H1 (cell line): Measurements from ENCODE around the gene FGF12. TPM values are rescaled to one million over a fixed set of nuclear protein-coding genes. Genes with fewer than 3 reads are reported as not detected.

Experiments used
- CTCF ChIA-PET: fragments of 300-600 bp; sonication (Branson Sonifier 250); formaldehyde crosslinking; loops from one replicate; lab custom pipeline; 2021; ENCODE audit not compliant: partially characterized antibody; lab: Charles Lee
- POLR2A ChIA-PET: fragments of 300-600 bp; sonication (Branson Sonifier 250); formaldehyde crosslinking; loops from one replicate; lab custom pipeline; 2021; ENCODE audit warnings: inconsistent platforms; ENCODE audit not compliant: partially characterized antibody; lab: Charles Lee
- DNase-seq, 2 experiments: peaks; one replicate each; pipeline versions ENCODE4 v3.0.0 to v3.0.0-alpha.2; 2010 to 2022; ENCODE audit warnings: low spot score in 2 of 2, low read depth in 1 of 2, mixed read lengths in 1 of 2
- FAIRE-seq: peaks from 2 replicates; lab custom pipeline; 2011; peaks lifted over from hg19 to GRCh38; lab: Jason Lieb, UNC
- H2AFZ ChIP-seq: 2 replicates; pipeline ENCODE4 v1.8.1; 2012; ENCODE audit warnings: low read length, inconsistent platforms
- H2AK5ac ChIP-seq: 2 replicates; pipeline ENCODE4 v1.6.1; 2013; ENCODE audit warnings: low read depth, low read length
- H2BK120ac ChIP-seq: replicated peaks from 2 replicates; pipeline ENCODE3; 2013; ENCODE audit warnings: low read depth, low read length, inconsistent platforms
- H2BK12ac ChIP-seq: 2 replicates; pipeline ENCODE4 v1.6.1; 2013; ENCODE audit warnings: low read depth, low read length
- H2BK15ac ChIP-seq: 2 replicates; pipeline ENCODE4 v1.6.1; 2013; ENCODE audit warnings: low read length
- H2BK20ac ChIP-seq: 2 replicates; pipeline ENCODE4 v1.6.1; 2013; ENCODE audit warnings: low read length
- H2BK5ac ChIP-seq: 2 replicates; pipeline ENCODE4 v1.6.1; 2013; ENCODE audit warnings: low read depth, low read length
- H3K14ac ChIP-seq: 2 replicates; pipeline ENCODE4 v1.6.1; 2013; ENCODE audit warnings: inconsistent platforms; ENCODE audit not compliant: insufficient read length
- H3K18ac ChIP-seq: 2 replicates; pipeline ENCODE4 v1.6.1; 2013; ENCODE audit warnings: low read length; ENCODE audit errors: extremely low read depth
- H3K23ac ChIP-seq: 2 replicates; pipeline ENCODE4 v1.6.1; 2013; ENCODE audit warnings: inconsistent platforms; ENCODE audit not compliant: insufficient read length
- H3K23me2 ChIP-seq: 2 replicates; pipeline ENCODE4 v1.6.1; 2013; ENCODE audit warnings: low read depth, low read length
- H3K27ac ChIP-seq: 2 replicates; pipeline ENCODE4 v1.6.1; 2011; ENCODE audit warnings: low read depth, low read length, inconsistent platforms
- H3K27me3 ChIP-seq, 4 experiments: replicated peaks in 1 of 4; 1 replicate in 1 of 4; 2 replicates in 3 of 4; pipeline versions ENCODE4 v1.6.1 to v1.8.1; 2011 to 2013; ENCODE audit warnings: low read length in 3 of 4, mild to moderate bottlenecking in 3 of 4, inconsistent platforms in 2 of 4, mixed read lengths in 2 of 4, moderate library complexity in 1 of 4; ENCODE audit not compliant: control insufficient read depth in 3 of 4, insufficient read depth in 3 of 4; ENCODE audit errors: extremely low read depth in 1 of 4
- H3K36me3 ChIP-seq, 4 experiments: 2 replicates each; pipeline versions ENCODE4 v1.6.1 to v1.8.1; 2011 to 2013; ENCODE audit warnings: mild to moderate bottlenecking in 4 of 4, low read length in 3 of 4, moderate library complexity in 2 of 4, control low read depth in 1 of 4, inconsistent platforms in 1 of 4; ENCODE audit not compliant: insufficient read depth in 4 of 4, control insufficient read depth in 2 of 4
- H3K4ac ChIP-seq: replicated peaks from 2 replicates; pipeline ENCODE3; 2013; ENCODE audit warnings: low read length, low read depth, mixed read lengths, inconsistent platforms; ENCODE audit not compliant: insufficient read length
- H3K4me1 ChIP-seq, 4 experiments: replicated peaks in 1 of 4; 1 replicate in 1 of 4; 2 replicates in 3 of 4; pipeline versions ENCODE4 v1.6.1 to v1.8.1; 2011 to 2013; ENCODE audit warnings: low read length in 3 of 4, inconsistent platforms in 2 of 4, mixed read lengths in 1 of 4; ENCODE audit not compliant: insufficient read depth in 4 of 4, control insufficient read depth in 3 of 4
- H3K4me2 ChIP-seq, 2 experiments: 2 replicates each; pipeline versions ENCODE4 v1.6.1 to v1.8.1; 2011 to 2013; ENCODE audit warnings: low read depth in 2 of 2, low read length in 2 of 2, control low read depth in 1 of 2, inconsistent platforms in 1 of 2, mild to moderate bottlenecking in 1 of 2; ENCODE audit not compliant: insufficient read depth in 1 of 2
- H3K4me3 ChIP-seq, 4 experiments: fragments of 200-600, 300-600 bp in 1 of 4; sonication (generic), shearing (Covaris generic), sonication (Bioruptor Twin) in 1 of 4; 2 replicates each; pipeline versions ENCODE4 v1.5.1 to v1.8.1; 2011 to 2016; ENCODE audit warnings: low read length in 4 of 4, low read depth in 3 of 4, control low read depth in 2 of 4, inconsistent platforms in 2 of 4, mild to moderate bottlenecking in 2 of 4, mixed read lengths in 1 of 4, moderate library complexity in 1 of 4; ENCODE audit not compliant: insufficient read depth in 2 of 4; ENCODE audit errors: extremely low read depth in 1 of 4
- H3K56ac ChIP-seq: replicated peaks from 2 replicates; pipeline ENCODE3; 2013; ENCODE audit warnings: low read depth, mild to moderate bottlenecking, mixed read lengths, low read length, inconsistent platforms; ENCODE audit not compliant: insufficient read length
- H3K79me1 ChIP-seq: 2 replicates; pipeline ENCODE4 v1.6.1; 2013; ENCODE audit warnings: low read depth, low read length, control low read depth
- H3K79me2 ChIP-seq, 2 experiments: 2 replicates each; pipeline versions ENCODE4 v1.6.1 to v1.8.1; 2012 to 2013; ENCODE audit warnings: low read length in 2 of 2, mild to moderate bottlenecking in 2 of 2, inconsistent platforms in 1 of 2; ENCODE audit not compliant: insufficient read depth in 2 of 2, control insufficient read depth in 1 of 2
- H3K9ac ChIP-seq, 4 experiments: replicated peaks in 1 of 4; 1 replicate in 1 of 4; 2 replicates in 3 of 4; pipeline versions ENCODE4 v1.6.1 to v1.8.1; 2011 to 2013; ENCODE audit warnings: low read depth in 3 of 4, low read length in 3 of 4, control low read depth in 2 of 4, mild to moderate bottlenecking in 2 of 4, moderate library complexity in 2 of 4, inconsistent platforms in 1 of 4; ENCODE audit errors: extremely low read depth in 1 of 4
- H3K9me3 ChIP-seq, 2 experiments: 2 replicates each; pipeline versions ENCODE4 v1.6.1 to v1.8.1; 2012 to 2013; ENCODE audit warnings: mild to moderate bottlenecking in 2 of 2, moderate library complexity in 2 of 2, control low read depth in 1 of 2, inconsistent platforms in 1 of 2, low read depth in 1 of 2, low read length in 1 of 2, mixed read lengths in 1 of 2; ENCODE audit not compliant: insufficient read depth in 2 of 2
- H4K20me1 ChIP-seq, 2 experiments: replicated peaks in 1 of 2; 2 replicates each; pipeline versions ENCODE3 to v1.8.1; 2011 to 2013; ENCODE audit warnings: inconsistent platforms in 2 of 2, low read length in 2 of 2, mild to moderate bottlenecking in 1 of 2; ENCODE audit not compliant: insufficient read depth in 2 of 2, control insufficient read depth in 1 of 2
- H4K5ac ChIP-seq: 2 replicates; pipeline ENCODE4 v1.6.1; 2013; ENCODE audit warnings: low read length, low read depth, mixed read lengths, inconsistent platforms; ENCODE audit not compliant: insufficient read length
- H4K8ac ChIP-seq: 2 replicates; pipeline ENCODE4 v1.8.0; 2013; ENCODE audit warnings: mild to moderate bottlenecking, moderate library complexity, low read length, inconsistent platforms; ENCODE audit not compliant: insufficient read depth; ENCODE audit errors: extremely low read depth
- H4K91ac ChIP-seq: replicated peaks from 2 replicates; pipeline ENCODE3; 2013; ENCODE audit warnings: low read length, mixed read lengths, inconsistent platforms; ENCODE audit not compliant: insufficient read length
- JUN ChIP-seq: IDR thresholded peaks from 2 replicates; pipeline ENCODE4 v1.6.1; 2011; ENCODE audit warnings: low read depth, mild to moderate bottlenecking, improper control_type of control experiment, low read length
- WGBS, 2 experiments: shearing (Covaris generic) in 1 of 2; methylation state at CpG; one replicate each; pipeline versions ENCODE4 v1.1.6 to v1.1.7; 2013 to 2015; ENCODE audit warnings: low lambda C conversion rate in 2 of 2, mixed read lengths in 2 of 2, inconsistent platforms in 1 of 2, low coverage in 1 of 2, missing lambda C conversion rate in 1 of 2; ENCODE audit not compliant: insufficient replicate concordance in 2 of 2, insufficient coverage in 1 of 2, insufficient read length in 1 of 2; ENCODE audit errors: extremely low coverage in 1 of 2, missing lambda C conversion rate in 1 of 2; 5-methylcytosine and 5-hydroxymethylcytosine counted together
- polyA plus RNA-seq, 7 experiments: library from polyadenylated mRNA; depleted of rRNA in 3 of 7; stranded (reverse) in 5 of 7; unstranded in 2 of 7; fragments of >200 nt in 5 of 7; fragments of 200-250 nt in 2 of 7; gene quantifications; 1 replicate in 5 of 7; 2 replicates in 1 of 7; 4 replicates in 1 of 7; pipeline versions ENCODE4 v1.2.1 to v1.2.3, GENCODE V29; 2011 to 2013; ENCODE audit warnings: missing spikeins in 2 of 7, mixed read lengths in 2 of 7
- total RNA-seq: library from RNA; stranded (reverse); fragmentation: NEBNext Ultra II Directional; extraction: Animal tissue kit (Norgen Biotek cat#: 25700); gene quantifications from 2 replicates; pipeline ENCODE4 v1.2.1, GENCODE V29; 2021

The FGF12 gene
- total and polyA plus RNA-seq, 2 of the 8 experiments (the other 6 are each of a cell fraction or from before 2014, with no cell fraction given) = 4.1 to 16.6 TPM

DNA sequence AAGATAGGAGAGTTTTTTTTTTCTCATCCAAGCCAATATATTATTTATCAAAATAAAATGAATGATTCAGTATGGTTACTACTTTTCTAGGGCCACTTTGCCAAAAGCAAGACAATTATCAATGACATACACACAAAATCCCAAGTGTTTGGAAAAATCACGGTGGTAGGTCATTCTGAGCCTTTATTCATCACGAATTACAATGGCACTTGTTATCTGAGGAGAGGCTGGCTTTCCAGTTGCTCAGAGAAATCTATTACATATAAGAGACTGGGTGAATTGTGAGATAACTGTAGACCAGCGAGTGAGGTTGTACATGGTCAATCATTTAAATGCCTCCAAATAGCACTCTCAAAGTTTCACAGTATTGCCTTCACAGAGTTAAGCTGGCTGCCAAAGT, 20.4 kb upstream of the FGF12 start:
- DNase-seq = no peak
- Histone ChIP-seq H3K23me2 (no peaks in the 10 kb centered on the region), H4K91ac (no peak overlapping the region), H2BK120ac (no peak overlapping the region), H2BK20ac (no peak overlapping the region), H3K4ac (no peak overlapping the region), H3K18ac (no peak overlapping the region; the same call in 1 of the 2 replicates), H3K4me2 (peak overlapping the region in 1 of 2 experiments; percentile 25; a peak in 2 of 4 replicates), H4K8ac (no peak overlapping the region), H2AFZ (no peak overlapping the region), H4K5ac (no peak overlapping the region), H3K9ac (no peak overlapping the region), H4K20me1 (no peaks in the 10 kb centered on the region), H3K9me3 (no peaks in the 10 kb centered on the region), H2BK12ac (no peak overlapping the region), H3K4me1 (peaks cover 2 to 23% (median 20%) of the 10 kb centered on the region in 4 experiments), H2AK5ac (no peak overlapping the region), H3K56ac (no peak overlapping the region), H3K23ac (no peak overlapping the region), H2BK15ac (no peak overlapping the region), H3K79me1 (no peaks in the 10 kb centered on the region), H3K27me3 (no peaks in the 10 kb centered on the region), H2BK5ac (peak overlapping the region; percentile 40; the same call in 1 of the 2 replicates), H3K79me2 (no peaks in the 10 kb centered on the region), H3K4me3 (peak overlapping the region in 1 of 4 experiments; percentile 8; a peak in 1 of 8 replicates), H3K36me3 (no peaks in the 10 kb centered on the region; a peak in 1 of 8 replicates), H3K27ac (no peak overlapping the region), H3K14ac (no peak overlapping the region)
- ChIA-PET POLR2A (interaction anchor here (1.3 to 1.5 kb wide), 2 partner anchors 21 to 32 kb away, joined by 3 to 5 read pairs; partner anchors contain the start of gene FGF12), CTCF (interaction anchor here (1.4 to 1.8 kb wide), 3 partner anchors 13 to 180 kb away, joined by 5 to 6 read pairs (median 6); no protein-coding TSS in a partner anchor)
- no peak for FAIRE-seq
- WGBS, 2 experiments = 48% methylated on average over 3 of the region's 3 CpGs; no CpG with 5 or more reads in 1 of the 2 experiments
- TF ChIP-seq JUN = no peak
